Uterus (tissue), 4 donors: ENCODE results near the gene RIPK1. TPM values are rescaled to one million over a fixed set of nuclear protein-coding genes. Genes with fewer than 3 reads are reported as not detected.

Source experiments
- DNase-seq, 2 donors: peaks; one replicate each; pipeline ENCODE4 v3.0.0-alpha.2; 2019 to 2020
- H3K27ac ChIP-seq, 2 donors: fragments of 200-600 bp; sonication (generic); 1 replicate in 1 of 2; 2 replicates in 1 of 2; pipeline ENCODE4 v1.5.1; 2016 to 2018
- H3K27me3 ChIP-seq, 2 donors: fragments of 200-600 bp; sonication (generic); one replicate each; pipeline ENCODE4 v1.5.1; 2018 to 2019; ENCODE audit warnings: control low read depth in 1 of 2
- H3K36me3 ChIP-seq, 2 donors: fragments of 200-600 bp; sonication (generic); one replicate each; pipeline ENCODE4 v1.5.1; 2019; ENCODE audit warnings: control low read depth in 1 of 2
- H3K4me1 ChIP-seq, 2 donors: fragments of 200-600 bp; sonication (generic); one replicate each; pipeline ENCODE4 v1.5.1; 2018 to 2019; ENCODE audit warnings: control low read depth in 1 of 2
- H3K4me3 ChIP-seq, 2 donors: fragments of 200-600 bp; sonication (generic); 1 replicate in 1 of 2; 2 replicates in 1 of 2; pipeline ENCODE4 v1.5.1; 2018 to 2019; ENCODE audit warnings: mild to moderate bottlenecking in 1 of 2
- H3K9me3 ChIP-seq, 2 donors: fragments of 200-600 bp; sonication (generic); one replicate each; pipeline ENCODE4 v1.5.1; 2019; ENCODE audit warnings: control low read depth in 1 of 2
- CTCF ChIP-seq, 4 experiments: fragments of 200-600 bp in 2 of 4; fragments of 450-650 bp in 2 of 4; sonication (generic) in 2 of 4; IDR thresholded peaks; one replicate each; pipeline ENCODE4 v1.5.1; 2016 to 2019; ENCODE audit warnings: antibody characterized with exemption in 4 of 4, mild to moderate bottlenecking in 2 of 4, moderate library complexity in 1 of 4
- POLR2A ChIP-seq, 2 donors: fragments of 450-650 bp; IDR thresholded peaks; one replicate each; pipeline ENCODE4 v1.6.1; 2016; ENCODE audit warnings: antibody characterized with exemption in 2 of 2, mild to moderate bottlenecking in 1 of 2, moderate library complexity in 1 of 2
- intact Hi-C: fragments of 100-400 bp; cut with DNase I; formaldehyde crosslinking; loops from one replicate; pipeline ENCODE4 v1.15.1; 2023; ENCODE audit warnings: low total_unique reads
- total RNA-seq, 4 donors: library from RNA; depleted of rRNA in 3 of 4; stranded (reverse); fragments of >200 nt in 3 of 4; gene quantifications; one replicate each; pipeline versions ENCODE4 v1.1.0 to v1.2.4, GENCODE V29; 2014 to 2023
- donor health status: DM: yes; HTN: yes; CAD: no.

Gene RIPK1
- total RNA-seq, 4 donors from 2014 or later = 11.5 to 35.0 (median 30.1) TPM

GRCh38 chr6:3088968-3089367, 20.7 kb downstream of the RIPK1 start:
- Histone ChIP-seq H3K9me3 (no peaks in the 10 kb centered on the region), H3K27ac (peak overlapping the region; percentile 34 to 48)

GRCh38 chr6:3090013-3090412, 21.7 kb downstream of the RIPK1 start:
- H3K36me3 ChIP-seq = no peaks in the 10 kb centered on the region
- peaks cover 0 to 4% of the 10 kb centered on the region in 2 donors for H3K4me1 ChIP-seq

More at GRCh38 chr6:3088968-3089367, 20.7 kb downstream of the RIPK1 start:
- H3K36me3 ChIP-seq = no peaks in the 10 kb centered on the region
- H3K27me3 ChIP-seq = no peaks in the 10 kb centered on the region
- intact Hi-C loops = no loop called here
- H3K4me3 ChIP-seq = no peak overlapping the region
- DNase-seq = peak in 1 of 2 donors; percentile 30
- peaks cover 0 to 4% of the 10 kb centered on the region in 2 donors for H3K4me1 ChIP-seq
- TF ChIP-seq CTCF (IDR thresholded peaks at IDR 0.05) (no peak), POLR2A (IDR thresholded peaks at IDR 0.05) (no peak)

GRCh38 chr6:3094815-3095214, 26.5 kb downstream of the RIPK1 start:
- Histone ChIP-seq H3K4me1 (no peaks in the 10 kb centered on the region), H3K36me3 (no peaks in the 10 kb centered on the region), H3K27ac (no peak overlapping the region), H3K27me3 (no peaks in the 10 kb centered on the region), H3K4me3 (no peak overlapping the region), H3K9me3 (no peaks in the 10 kb centered on the region)
- intact Hi-C loops = no loop called here
- DNase-seq = no peak
- TF ChIP-seq CTCF (IDR thresholded peaks at IDR 0.05) (no peak), POLR2A (IDR thresholded peaks at IDR 0.05) (no peak)

More at GRCh38 chr6:3090013-3090412, 21.7 kb downstream of the RIPK1 start:
- TF ChIP-seq POLR2A (IDR thresholded peaks at IDR 0.05) (no peak), CTCF (IDR thresholded peaks at IDR 0.05) (no peak)
- H3K27me3 ChIP-seq = no peaks in the 10 kb centered on the region
- H3K9me3 ChIP-seq = no peaks in the 10 kb centered on the region
- intact Hi-C loops = no loop called here
- H3K27ac ChIP-seq = peak overlapping the region in 1 of 2 donors; percentile 48
- H3K4me3 ChIP-seq = no peak overlapping the region
- DNase-seq = no peak

- H3K36me3 ChIP-seq = peaks cover 0 to 4% of the 10 kb centered on the region in 2 donors
- TF ChIP-seq CTCF (IDR thresholded peaks at IDR 0.05) (no peak), POLR2A (IDR thresholded peaks at IDR 0.05) (no peak)
- no peak for DNase-seq
- H3K27ac ChIP-seq = no peak overlapping the region
- H3K4me3 ChIP-seq = no peak overlapping the region
- H3K9me3 ChIP-seq = no peaks in the 10 kb centered on the region
- no peaks in the 10 kb centered on the region for H3K27me3 ChIP-seq
- H3K4me1 ChIP-seq = no peaks in the 10 kb centered on the region
- intact Hi-C loops = no loop called here
Observed at GRCh38 chr6:3102875-3103274, 34.6 kb downstream of the RIPK1 start.

GRCh38 chr6:3108746-3109414, 40.6 kb downstream of the RIPK1 start:
- H3K9me3 ChIP-seq = no peaks in the 10 kb centered on the region
- H3K27me3 ChIP-seq = no peaks in the 10 kb centered on the region
- H3K4me3 ChIP-seq = no peak overlapping the region
- TF ChIP-seq CTCF (IDR thresholded peaks at IDR 0.05) (no peak), POLR2A (IDR thresholded peaks at IDR 0.05) (no peak)
- no peaks in the 10 kb centered on the region for H3K4me1 ChIP-seq
- intact Hi-C loops = no loop called here
- DNase-seq = no peak
- H3K36me3 ChIP-seq = peaks cover 0 to 4% of the 10 kb centered on the region in 2 donors
- H3K27ac ChIP-seq = no peak overlapping the region
